ENCODE measurements around the gene CFI.

Gene CFI

DNA sequence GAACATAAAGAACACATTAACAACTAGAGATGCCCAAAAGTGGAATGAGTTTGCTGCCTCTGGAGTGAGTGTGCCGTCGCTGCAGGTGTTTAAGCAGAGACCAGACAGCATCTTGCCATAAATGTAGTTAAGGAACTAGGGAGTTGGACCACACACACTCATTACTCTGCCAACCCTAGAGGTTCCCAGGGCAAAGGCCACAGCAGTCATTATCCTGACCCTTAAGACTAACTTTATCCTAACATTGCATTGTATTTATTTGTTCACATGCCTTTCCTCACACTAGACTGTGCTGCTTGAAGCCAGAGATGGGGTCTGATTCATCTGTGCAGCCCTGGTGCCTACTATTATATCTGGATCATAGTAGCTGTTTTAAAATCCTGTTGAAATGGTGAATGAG lies 55.1 kb downstream of the CFI start:
- H3K4me3 ChIP-seq (ENCODE audit: low read depth, low read length): no peak overlapping the region
- TF ChIP-seq, protein P1, sequence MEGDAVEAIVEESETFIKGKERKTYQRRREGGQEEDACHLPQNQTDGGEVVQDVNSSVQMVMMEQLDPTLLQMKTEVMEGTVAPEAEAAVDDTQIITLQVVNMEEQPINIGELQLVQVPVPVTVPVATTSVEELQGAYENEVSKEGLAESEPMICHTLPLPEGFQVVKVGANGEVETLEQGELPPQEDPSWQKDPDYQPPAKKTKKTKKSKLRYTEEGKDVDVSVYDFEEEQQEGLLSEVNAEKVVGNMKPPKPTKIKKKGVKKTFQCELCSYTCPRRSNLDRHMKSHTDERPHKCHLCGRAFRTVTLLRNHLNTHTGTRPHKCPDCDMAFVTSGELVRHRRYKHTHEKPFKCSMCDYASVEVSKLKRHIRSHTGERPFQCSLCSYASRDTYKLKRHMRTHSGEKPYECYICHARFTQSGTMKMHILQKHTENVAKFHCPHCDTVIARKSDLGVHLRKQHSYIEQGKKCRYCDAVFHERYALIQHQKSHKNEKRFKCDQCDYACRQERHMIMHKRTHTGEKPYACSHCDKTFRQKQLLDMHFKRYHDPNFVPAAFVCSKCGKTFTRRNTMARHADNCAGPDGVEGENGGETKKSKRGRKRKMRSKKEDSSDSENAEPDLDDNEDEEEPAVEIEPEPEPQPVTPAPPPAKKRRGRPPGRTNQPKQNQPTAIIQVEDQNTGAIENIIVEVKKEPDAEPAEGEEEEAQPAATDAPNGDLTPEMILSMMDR (IDR thresholded peaks at IDR 0.05; ENCODE audit: low read depth, low read length): no peak

DNA sequence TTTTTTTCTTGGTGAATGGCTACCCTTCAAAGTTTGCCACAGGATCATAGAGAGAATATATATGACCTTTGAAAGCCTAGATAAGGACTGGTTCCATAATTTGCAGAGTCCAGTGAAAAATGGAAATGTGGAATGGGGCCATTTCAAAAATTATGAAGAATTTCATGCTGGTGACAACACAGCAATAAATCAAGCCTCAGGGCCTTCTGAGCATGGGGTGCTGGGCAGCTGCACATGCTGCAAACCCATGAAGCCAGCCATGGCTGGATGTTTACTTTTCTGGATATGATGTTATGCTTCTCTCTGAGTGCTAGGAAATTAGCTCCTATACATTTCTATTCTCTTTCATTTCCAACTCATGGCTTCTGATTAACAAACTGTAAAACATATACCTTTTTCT lies 56.0 kb downstream of the CFI start:
- TF ChIP-seq, protein P1 (IDR thresholded peaks at IDR 0.05; ENCODE audit: low read depth, low read length): no peak
- no peak overlapping the region for H3K4me3 ChIP-seq (ENCODE audit: low read depth, low read length)

DNA sequence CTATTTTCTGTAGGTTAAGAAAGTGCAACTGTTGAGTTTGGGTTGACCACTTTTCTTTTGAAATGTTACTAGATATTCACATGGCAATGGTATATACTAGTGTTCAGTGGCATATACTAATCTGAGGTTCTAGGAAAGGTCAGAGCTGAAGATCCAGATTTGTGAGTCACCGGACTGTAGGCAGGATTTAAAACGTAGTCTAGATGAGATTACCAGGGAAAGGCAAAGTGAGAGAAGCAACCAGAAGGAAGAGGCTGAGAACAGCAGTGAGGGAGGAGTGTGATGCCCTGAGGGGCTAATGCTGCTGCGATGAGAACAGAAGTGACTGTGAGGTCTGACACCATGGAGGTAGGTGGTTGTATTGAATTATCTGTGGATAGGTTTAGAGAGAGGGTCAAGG lies 62.3 kb downstream of the CFI start:
- TF ChIP-seq, protein P1 (IDR thresholded peaks at IDR 0.05; ENCODE audit: low read depth, low read length): no peak
- no peak overlapping the region for H3K4me3 ChIP-seq (ENCODE audit: low read depth, low read length)

DNA sequence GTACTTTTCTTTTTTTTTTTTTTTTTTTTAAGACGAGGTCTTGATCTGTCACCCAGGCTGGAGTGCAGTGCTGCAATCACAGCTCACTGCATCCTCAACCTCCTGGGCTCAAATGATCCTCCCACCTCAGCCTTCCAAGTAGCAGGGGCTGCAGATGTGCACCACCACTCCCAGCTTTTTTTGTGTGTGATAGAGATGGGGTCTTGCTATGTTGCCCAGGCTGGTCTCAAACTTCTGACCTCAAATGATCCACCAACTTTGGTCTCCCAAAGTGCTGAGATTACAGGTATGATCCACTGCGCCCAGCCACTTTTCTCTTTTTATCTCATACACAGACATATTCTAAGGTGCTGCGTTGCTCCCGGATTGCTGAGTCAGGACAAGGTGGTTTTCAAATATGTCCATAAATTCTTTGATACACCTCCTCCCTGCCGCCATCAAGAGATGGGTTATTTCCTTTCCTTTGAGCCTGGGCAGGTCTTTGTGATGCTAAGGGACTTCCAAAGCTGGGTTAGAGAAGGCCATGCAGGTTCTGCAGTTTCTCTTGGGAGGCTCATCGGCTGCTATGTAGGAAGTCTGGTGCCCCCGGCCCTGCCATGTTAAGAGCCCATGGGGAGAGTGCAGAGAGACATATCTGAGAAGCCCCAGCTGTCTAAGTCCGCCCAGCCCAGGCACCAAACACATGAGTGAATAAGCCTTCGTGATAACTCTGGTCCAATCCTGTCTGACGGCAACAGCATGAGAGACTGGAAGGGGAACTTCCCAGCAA lies 63.5 kb downstream of the CFI start:
- TF ChIP-seq, protein P1 (IDR thresholded peaks at IDR 0.05; ENCODE audit: low read depth, low read length): no peak
- H3K4me3 ChIP-seq (ENCODE audit: low read depth, low read length): no peak overlapping the region

DNA sequence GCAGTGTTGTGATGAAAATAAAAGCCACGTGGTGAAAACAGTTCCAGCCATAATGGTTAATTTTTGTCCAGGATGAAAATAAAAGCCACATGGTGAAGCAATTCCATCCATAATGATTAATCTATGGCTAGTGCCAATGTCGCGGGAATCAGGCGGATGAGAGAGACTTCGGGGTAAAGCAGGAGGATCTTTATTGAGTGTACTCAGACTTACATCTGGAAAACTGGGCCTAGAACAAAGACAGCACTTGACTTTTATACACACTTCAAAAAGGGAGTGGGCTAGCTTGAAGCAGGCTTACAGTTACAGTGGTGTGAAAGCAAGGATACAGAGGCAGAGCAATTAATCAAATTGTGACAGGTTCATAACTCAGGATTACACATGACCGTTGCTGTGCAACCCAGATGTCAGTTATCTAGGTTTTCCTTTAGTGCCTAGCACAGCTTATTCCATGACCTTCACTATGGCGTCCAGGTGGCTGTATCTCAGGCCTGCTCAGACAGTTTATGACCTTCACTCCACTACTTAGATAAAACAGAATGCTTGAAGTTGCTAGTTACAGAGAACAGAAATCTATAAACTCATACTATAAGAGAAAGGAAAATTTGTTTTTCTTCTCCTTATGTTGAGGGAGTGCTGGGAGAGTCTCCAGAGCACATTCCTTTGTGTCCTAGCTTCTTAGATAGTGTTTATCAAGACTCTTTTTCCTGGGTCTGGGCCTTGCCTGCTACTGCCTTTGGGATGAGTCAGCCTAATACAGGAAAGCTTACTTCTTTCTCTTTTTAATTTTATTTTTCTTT lies 66.0 kb downstream of the CFI start:
- TF ChIP-seq, protein P1 (IDR thresholded peaks at IDR 0.05; ENCODE audit: low read depth, low read length): no peak

DNA sequence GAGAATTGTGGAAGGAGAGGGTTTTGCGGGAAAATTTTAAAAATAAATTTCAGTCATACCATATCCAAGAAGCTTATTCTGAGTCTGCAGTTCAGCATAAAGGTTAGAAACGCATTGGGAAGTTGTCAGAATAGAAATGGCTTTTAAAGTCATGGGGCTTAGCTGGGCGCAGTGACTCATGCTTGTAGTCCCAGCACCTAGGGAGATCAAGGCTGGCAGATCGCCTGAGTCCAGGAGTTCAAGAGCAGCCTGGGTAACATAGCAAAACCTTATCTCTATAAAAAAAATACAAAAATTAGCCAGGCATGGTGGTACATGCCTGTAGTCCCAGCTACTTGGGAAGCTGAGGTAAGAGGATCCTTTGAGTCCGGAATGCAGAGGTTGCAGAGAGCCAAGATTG lies 68.1 kb downstream of the CFI start:
- H3K4me3 ChIP-seq (ENCODE audit: low read depth, low read length): no peak overlapping the region
- TF ChIP-seq, protein P1 (IDR thresholded peaks at IDR 0.05; ENCODE audit: low read depth, low read length): no peak

More for the DNA sequence above, 66.0 kb downstream of the CFI start:
- no peak overlapping the region for H3K4me3 ChIP-seq (ENCODE audit: low read depth, low read length)
